A549 (cell line): ENCODE results near the gene HS3ST6.
"Not testable (repeated sequence)": the region's sequence is repeated elsewhere in the genome, so short reads cannot be mapped to it uniquely, and the experiment has no call there.

Experiments
- EP300 ChIP-seq, 2 experiments: fragments of >200 bp; sonication (Bioruptor Twin); formaldehyde crosslinking; IDR thresholded peaks; 2 replicates in 1 of 2; 3 replicates in 1 of 2; pipeline ENCODE4 v1.6.1; 2016 to 2017
- ESRRA ChIP-seq: fragments of 150-350 bp; IDR thresholded peaks from 2 replicates; pipeline ENCODE4 v1.6.1; 2014; ENCODE audit warnings: mild to moderate bottlenecking, low read length, borderline replicate concordance
- KDM1A ChIP-seq: fragments of 200-600 bp; sonication (generic); IDR thresholded peaks from 2 replicates; pipeline ENCODE4 v1.6.1; 2016; ENCODE audit warnings: low read depth, mild to moderate bottlenecking
- MAFK ChIP-seq: fragments of 450-650 bp; IDR thresholded peaks from 2 replicates; pipeline ENCODE4 v1.6.1; 2014; ENCODE audit not compliant: partially characterized antibody
- RFX5 ChIP-seq: fragments of 450-650 bp; IDR thresholded peaks from 2 replicates; pipeline ENCODE4 v1.7.1; 2014; ENCODE audit warnings: antibody characterized with exemption, mild to moderate bottlenecking, moderate library complexity
- TF ChIP-seq, protein P1 (sequence below): fragments of 250-450 bp; sonication (Bioruptor Pico); IDR thresholded peaks from 2 replicates; pipeline ENCODE4 v1.5.0; 2021; ENCODE audit warnings: mild to moderate bottlenecking, moderate library complexity, borderline replicate concordance
- TF ChIP-seq, protein P2 (sequence below): fragments of >200 bp; sonication (Bioruptor Twin); formaldehyde crosslinking; IDR thresholded peaks from 3 replicates; pipeline ENCODE4 v1.5.1; 2016

DNA sequence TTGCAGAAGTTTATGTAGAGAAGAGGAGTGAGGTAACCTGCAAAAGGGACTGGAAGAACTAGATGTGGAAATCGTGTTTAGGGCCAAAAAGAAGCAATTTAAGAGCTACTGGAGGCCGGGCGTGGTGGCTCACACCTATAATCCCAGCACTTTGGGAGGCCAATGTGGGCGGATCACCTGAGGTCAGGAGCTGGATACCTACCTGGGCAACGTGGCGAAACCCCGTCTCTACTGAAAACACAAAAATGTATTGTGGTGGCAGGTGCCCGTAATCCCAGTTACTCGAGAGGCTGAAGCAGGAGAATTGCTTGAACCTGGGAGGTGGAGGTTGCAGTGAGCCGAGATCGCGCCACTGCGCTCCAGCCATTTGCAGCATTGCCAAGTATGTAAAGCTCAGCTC lies 42.1 kb downstream of the HS3ST6 start:
- not testable (repeated sequence) for TF ChIP-seq KDM1A; ESRRA; MAFK; RFX5; EP300 (IDR thresholded peaks at IDR 0.05)
- TF ChIP-seq, protein P1, sequence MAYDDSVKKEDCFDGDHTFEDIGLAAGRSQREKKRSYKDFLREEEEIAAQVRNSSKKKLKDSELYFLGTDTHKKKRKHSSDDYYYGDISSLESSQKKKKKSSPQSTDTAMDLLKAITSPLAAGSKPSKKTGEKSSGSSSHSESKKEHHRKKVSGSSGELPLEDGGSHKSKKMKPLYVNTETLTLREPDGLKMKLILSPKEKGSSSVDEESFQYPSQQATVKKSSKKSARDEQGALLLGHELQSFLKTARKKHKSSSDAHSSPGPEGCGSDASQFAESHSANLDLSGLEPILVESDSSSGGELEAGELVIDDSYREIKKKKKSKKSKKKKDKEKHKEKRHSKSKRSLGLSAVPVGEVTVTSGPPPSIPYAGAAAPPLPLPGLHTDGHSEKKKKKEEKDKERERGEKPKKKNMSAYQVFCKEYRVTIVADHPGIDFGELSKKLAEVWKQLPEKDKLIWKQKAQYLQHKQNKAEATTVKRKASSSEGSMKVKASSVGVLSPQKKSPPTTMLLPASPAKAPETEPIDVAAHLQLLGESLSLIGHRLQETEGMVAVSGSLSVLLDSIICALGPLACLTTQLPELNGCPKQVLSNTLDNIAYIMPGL (CRISPR knock-in tag), result not testable (repeated sequence)
- TF ChIP-seq, protein P2, sequence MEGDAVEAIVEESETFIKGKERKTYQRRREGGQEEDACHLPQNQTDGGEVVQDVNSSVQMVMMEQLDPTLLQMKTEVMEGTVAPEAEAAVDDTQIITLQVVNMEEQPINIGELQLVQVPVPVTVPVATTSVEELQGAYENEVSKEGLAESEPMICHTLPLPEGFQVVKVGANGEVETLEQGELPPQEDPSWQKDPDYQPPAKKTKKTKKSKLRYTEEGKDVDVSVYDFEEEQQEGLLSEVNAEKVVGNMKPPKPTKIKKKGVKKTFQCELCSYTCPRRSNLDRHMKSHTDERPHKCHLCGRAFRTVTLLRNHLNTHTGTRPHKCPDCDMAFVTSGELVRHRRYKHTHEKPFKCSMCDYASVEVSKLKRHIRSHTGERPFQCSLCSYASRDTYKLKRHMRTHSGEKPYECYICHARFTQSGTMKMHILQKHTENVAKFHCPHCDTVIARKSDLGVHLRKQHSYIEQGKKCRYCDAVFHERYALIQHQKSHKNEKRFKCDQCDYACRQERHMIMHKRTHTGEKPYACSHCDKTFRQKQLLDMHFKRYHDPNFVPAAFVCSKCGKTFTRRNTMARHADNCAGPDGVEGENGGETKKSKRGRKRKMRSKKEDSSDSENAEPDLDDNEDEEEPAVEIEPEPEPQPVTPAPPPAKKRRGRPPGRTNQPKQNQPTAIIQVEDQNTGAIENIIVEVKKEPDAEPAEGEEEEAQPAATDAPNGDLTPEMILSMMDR, result not testable (repeated sequence)
